Heart left ventricle (tissue), 13 donors: ENCODE measurements around the gene SLC39A3.

Experiments
- CTCF ChIP-seq, 12 donors: fragments of 200-600 bp; sonication (generic) in 4 of 12; IDR thresholded peaks; one replicate each; pipeline versions ENCODE4 v1.5.0 to v1.8.0; 2018 to 2022; ENCODE audit warnings: antibody characterized with exemption in 12 of 12, mild to moderate bottlenecking in 5 of 12
- POLR2A ChIP-seq, 2 donors: fragments of 450-650 bp; IDR thresholded peaks; one replicate each; pipeline ENCODE4 v1.6.1; 2017; ENCODE audit warnings: antibody characterized with exemption in 2 of 2, mild to moderate bottlenecking in 2 of 2, moderate library complexity in 2 of 2
- donor health status: ischemic (EF 13 %, LVEDD 7.1; RV severe dilation, severe dysfunction).
- donor health status: DM: no; HTN: yes; CAD: no.
- donor health status: DM: no; HTN: no; CAD: no.
- donor health status: ischemic (EF 25% LVEDD 6.9; RV normal size, moderate dysfunction).
- donor health status: ischemic (EF 25% LVEDD 5.7; RV mildly dilated, moderate dysfunction).
- donor health status: ischemic (EF 35%, LVEDD 5.7; RV mildly dilated, moderate dysfunction).
- donor health status: nonischemic (EF 11% LVEDD 7.7; RV severe dilation, severe dysfunction).
- donor health status: DM: yes; HTN: yes; CAD: no.
- donor health status: PGD.
- donor health status: ischemic (EF 29% LVEDD 5.4; RV normal size, mild dysfunction).
- donor health status: nonischemic (EF 23%, LVEDD 6.1; RV moderate dilation, normal function).

- TF ChIP-seq CTCF (IDR thresholded peaks at IDR 0.05): no peak
- no peak for TF ChIP-seq POLR2A (IDR thresholded peaks at IDR 0.05)
Measured at GRCh38 chr19:2751438-2751830, 11.6 kb upstream of the SLC39A3 start.
